H1 (cell line): ENCODE data around the gene PKNOX1. TPM values are rescaled to one million over a fixed set of nuclear protein-coding genes. Genes with fewer than 3 reads are reported as not detected.
A peak's percentile ranks its signal among the peaks of the same experiment; 100 is the strongest.

Source experiments
- CTCF ChIA-PET: fragments of 300-600 bp; sonication (Branson Sonifier 250); formaldehyde crosslinking; loops from one replicate; lab custom pipeline; 2021; ENCODE audit not compliant: partially characterized antibody; lab: Charles Lee
- POLR2A ChIA-PET: fragments of 300-600 bp; sonication (Branson Sonifier 250); formaldehyde crosslinking; loops from one replicate; lab custom pipeline; 2021; ENCODE audit warnings: inconsistent platforms; ENCODE audit not compliant: partially characterized antibody; lab: Charles Lee
- DNase-seq, 2 experiments: peaks; one replicate each; pipeline versions ENCODE4 v3.0.0 to v3.0.0-alpha.2; 2010 to 2022; ENCODE audit warnings: low spot score in 2 of 2, low read depth in 1 of 2, mixed read lengths in 1 of 2
- FAIRE-seq: peaks from 2 replicates; lab custom pipeline; 2011; peaks lifted over from hg19 to GRCh38; lab: Jason Lieb, UNC
- H2AFZ ChIP-seq: 2 replicates; pipeline ENCODE4 v1.8.1; 2012; ENCODE audit warnings: low read length, inconsistent platforms
- H2AK5ac ChIP-seq: 2 replicates; pipeline ENCODE4 v1.6.1; 2013; ENCODE audit warnings: low read depth, low read length
- H2BK120ac ChIP-seq: replicated peaks from 2 replicates; pipeline ENCODE3; 2013; ENCODE audit warnings: low read depth, low read length, inconsistent platforms
- H2BK12ac ChIP-seq: 2 replicates; pipeline ENCODE4 v1.6.1; 2013; ENCODE audit warnings: low read depth, low read length
- H2BK15ac ChIP-seq: 2 replicates; pipeline ENCODE4 v1.6.1; 2013; ENCODE audit warnings: low read length
- H2BK20ac ChIP-seq: 2 replicates; pipeline ENCODE4 v1.6.1; 2013; ENCODE audit warnings: low read length
- H2BK5ac ChIP-seq: 2 replicates; pipeline ENCODE4 v1.6.1; 2013; ENCODE audit warnings: low read depth, low read length
- H3K14ac ChIP-seq: 2 replicates; pipeline ENCODE4 v1.6.1; 2013; ENCODE audit warnings: inconsistent platforms; ENCODE audit not compliant: insufficient read length
- H3K18ac ChIP-seq: 2 replicates; pipeline ENCODE4 v1.6.1; 2013; ENCODE audit warnings: low read length; ENCODE audit errors: extremely low read depth
- H3K23ac ChIP-seq: 2 replicates; pipeline ENCODE4 v1.6.1; 2013; ENCODE audit warnings: inconsistent platforms; ENCODE audit not compliant: insufficient read length
- H3K23me2 ChIP-seq: 2 replicates; pipeline ENCODE4 v1.6.1; 2013; ENCODE audit warnings: low read depth, low read length
- H3K27ac ChIP-seq: 2 replicates; pipeline ENCODE4 v1.6.1; 2011; ENCODE audit warnings: low read depth, low read length, inconsistent platforms
- H3K27me3 ChIP-seq, 4 experiments: replicated peaks in 1 of 4; 1 replicate in 1 of 4; 2 replicates in 3 of 4; pipeline versions ENCODE4 v1.6.1 to v1.8.1; 2011 to 2013; ENCODE audit warnings: low read length in 3 of 4, mild to moderate bottlenecking in 3 of 4, inconsistent platforms in 2 of 4, mixed read lengths in 2 of 4, moderate library complexity in 1 of 4; ENCODE audit not compliant: control insufficient read depth in 3 of 4, insufficient read depth in 3 of 4; ENCODE audit errors: extremely low read depth in 1 of 4
- H3K36me3 ChIP-seq, 4 experiments: 2 replicates each; pipeline versions ENCODE4 v1.6.1 to v1.8.1; 2011 to 2013; ENCODE audit warnings: mild to moderate bottlenecking in 4 of 4, low read length in 3 of 4, moderate library complexity in 2 of 4, control low read depth in 1 of 4, inconsistent platforms in 1 of 4; ENCODE audit not compliant: insufficient read depth in 4 of 4, control insufficient read depth in 2 of 4
- H3K4ac ChIP-seq: replicated peaks from 2 replicates; pipeline ENCODE3; 2013; ENCODE audit warnings: low read length, low read depth, mixed read lengths, inconsistent platforms; ENCODE audit not compliant: insufficient read length
- H3K4me1 ChIP-seq, 4 experiments: replicated peaks in 1 of 4; 1 replicate in 1 of 4; 2 replicates in 3 of 4; pipeline versions ENCODE4 v1.6.1 to v1.8.1; 2011 to 2013; ENCODE audit warnings: low read length in 3 of 4, inconsistent platforms in 2 of 4, mixed read lengths in 1 of 4; ENCODE audit not compliant: insufficient read depth in 4 of 4, control insufficient read depth in 3 of 4
- H3K4me2 ChIP-seq, 2 experiments: 2 replicates each; pipeline versions ENCODE4 v1.6.1 to v1.8.1; 2011 to 2013; ENCODE audit warnings: low read depth in 2 of 2, low read length in 2 of 2, control low read depth in 1 of 2, inconsistent platforms in 1 of 2, mild to moderate bottlenecking in 1 of 2; ENCODE audit not compliant: insufficient read depth in 1 of 2
- H3K4me3 ChIP-seq, 4 experiments: fragments of 200-600, 300-600 bp in 1 of 4; sonication (generic), shearing (Covaris generic), sonication (Bioruptor Twin) in 1 of 4; 2 replicates each; pipeline versions ENCODE4 v1.5.1 to v1.8.1; 2011 to 2016; ENCODE audit warnings: low read length in 4 of 4, low read depth in 3 of 4, control low read depth in 2 of 4, inconsistent platforms in 2 of 4, mild to moderate bottlenecking in 2 of 4, mixed read lengths in 1 of 4, moderate library complexity in 1 of 4; ENCODE audit not compliant: insufficient read depth in 2 of 4; ENCODE audit errors: extremely low read depth in 1 of 4
- H3K56ac ChIP-seq: replicated peaks from 2 replicates; pipeline ENCODE3; 2013; ENCODE audit warnings: low read depth, mild to moderate bottlenecking, mixed read lengths, low read length, inconsistent platforms; ENCODE audit not compliant: insufficient read length
- H3K79me1 ChIP-seq: 2 replicates; pipeline ENCODE4 v1.6.1; 2013; ENCODE audit warnings: low read depth, low read length, control low read depth
- H3K79me2 ChIP-seq, 2 experiments: 2 replicates each; pipeline versions ENCODE4 v1.6.1 to v1.8.1; 2012 to 2013; ENCODE audit warnings: low read length in 2 of 2, mild to moderate bottlenecking in 2 of 2, inconsistent platforms in 1 of 2; ENCODE audit not compliant: insufficient read depth in 2 of 2, control insufficient read depth in 1 of 2
- H3K9ac ChIP-seq, 4 experiments: replicated peaks in 1 of 4; 1 replicate in 1 of 4; 2 replicates in 3 of 4; pipeline versions ENCODE4 v1.6.1 to v1.8.1; 2011 to 2013; ENCODE audit warnings: low read depth in 3 of 4, low read length in 3 of 4, control low read depth in 2 of 4, mild to moderate bottlenecking in 2 of 4, moderate library complexity in 2 of 4, inconsistent platforms in 1 of 4; ENCODE audit errors: extremely low read depth in 1 of 4
- H3K9me3 ChIP-seq, 2 experiments: 2 replicates each; pipeline versions ENCODE4 v1.6.1 to v1.8.1; 2012 to 2013; ENCODE audit warnings: mild to moderate bottlenecking in 2 of 2, moderate library complexity in 2 of 2, control low read depth in 1 of 2, inconsistent platforms in 1 of 2, low read depth in 1 of 2, low read length in 1 of 2, mixed read lengths in 1 of 2; ENCODE audit not compliant: insufficient read depth in 2 of 2
- H4K20me1 ChIP-seq, 2 experiments: replicated peaks in 1 of 2; 2 replicates each; pipeline versions ENCODE3 to v1.8.1; 2011 to 2013; ENCODE audit warnings: inconsistent platforms in 2 of 2, low read length in 2 of 2, mild to moderate bottlenecking in 1 of 2; ENCODE audit not compliant: insufficient read depth in 2 of 2, control insufficient read depth in 1 of 2
- H4K5ac ChIP-seq: 2 replicates; pipeline ENCODE4 v1.6.1; 2013; ENCODE audit warnings: low read length, low read depth, mixed read lengths, inconsistent platforms; ENCODE audit not compliant: insufficient read length
- H4K8ac ChIP-seq: 2 replicates; pipeline ENCODE4 v1.8.0; 2013; ENCODE audit warnings: mild to moderate bottlenecking, moderate library complexity, low read length, inconsistent platforms; ENCODE audit not compliant: insufficient read depth; ENCODE audit errors: extremely low read depth
- H4K91ac ChIP-seq: replicated peaks from 2 replicates; pipeline ENCODE3; 2013; ENCODE audit warnings: low read length, mixed read lengths, inconsistent platforms; ENCODE audit not compliant: insufficient read length
- EP300 ChIP-seq, 2 experiments: IDR thresholded peaks; 1 replicate in 1 of 2; 2 replicates in 1 of 2; pipeline ENCODE4 v1.6.1; 2011 to 2012; ENCODE audit warnings: low read depth in 2 of 2, low read length in 2 of 2, mild to moderate bottlenecking in 2 of 2, borderline replicate concordance in 1 of 2, inconsistent platforms in 1 of 2, moderate library complexity in 1 of 2
- SIX5 ChIP-seq: IDR thresholded peaks from 2 replicates; pipeline ENCODE4 v1.6.1; 2011; ENCODE audit warnings: mild to moderate bottlenecking, low read depth, low read length
- WGBS, 2 experiments: shearing (Covaris generic) in 1 of 2; methylation state at CpG; one replicate each; pipeline versions ENCODE4 v1.1.6 to v1.1.7; 2013 to 2015; ENCODE audit warnings: low lambda C conversion rate in 2 of 2, mixed read lengths in 2 of 2, inconsistent platforms in 1 of 2, low coverage in 1 of 2, missing lambda C conversion rate in 1 of 2; ENCODE audit not compliant: insufficient replicate concordance in 2 of 2, insufficient coverage in 1 of 2, insufficient read length in 1 of 2; ENCODE audit errors: extremely low coverage in 1 of 2, missing lambda C conversion rate in 1 of 2; 5-methylcytosine and 5-hydroxymethylcytosine counted together
- polyA plus RNA-seq, 7 experiments: library from polyadenylated mRNA; depleted of rRNA in 3 of 7; stranded (reverse) in 5 of 7; unstranded in 2 of 7; fragments of >200 nt in 5 of 7; fragments of 200-250 nt in 2 of 7; gene quantifications; 1 replicate in 5 of 7; 2 replicates in 1 of 7; 4 replicates in 1 of 7; pipeline versions ENCODE4 v1.2.1 to v1.2.3, GENCODE V29; 2011 to 2013; ENCODE audit warnings: missing spikeins in 2 of 7, mixed read lengths in 2 of 7
- total RNA-seq: library from RNA; stranded (reverse); fragmentation: NEBNext Ultra II Directional; extraction: Animal tissue kit (Norgen Biotek cat#: 25700); gene quantifications from 2 replicates; pipeline ENCODE4 v1.2.1, GENCODE V29; 2021

The PKNOX1 gene
- total and polyA plus RNA-seq, 2 of the 8 experiments (the other 6 are each of a cell fraction or from before 2014, with no cell fraction given): 20.4 to 31.9 TPM

GRCh38 chr21:43005635-43006034 lies 31.3 kb downstream of the PKNOX1 start:
- ChIA-PET CTCF (no interaction called here), POLR2A (interaction anchor here (1.1 to 1.5 kb wide), 2 partner anchors 13 to 88 kb away, joined by 3 to 4 read pairs; no protein-coding TSS in a partner anchor)
- no peak overlapping the region for H3K4ac ChIP-seq
- no peak overlapping the region for H3K27ac ChIP-seq
- WGBS, 2 experiments: 79% methylated on average over 9 of the region's 9 CpGs; no CpG with 5 or more reads in 1 of the 2 experiments
- H3K23me2 ChIP-seq: no peaks in the 10 kb centered on the region
- no peak overlapping the region for H2BK20ac ChIP-seq
- H3K14ac ChIP-seq: no peak overlapping the region
- H3K56ac ChIP-seq: no peak overlapping the region
- no peak for FAIRE-seq
- H2AFZ ChIP-seq: no peak overlapping the region
- no peak overlapping the region for H2AK5ac ChIP-seq
- 0 out of 2 replicates have a peak overlapping the region, but pooled peaks have one; percentile 13 for H2BK15ac ChIP-seq
- no peak overlapping the region for H4K91ac ChIP-seq
- no peak overlapping the region for H3K18ac ChIP-seq
- H4K5ac ChIP-seq: no peak overlapping the region
- H3K4me2 ChIP-seq: no peak overlapping the region
- H2BK120ac ChIP-seq: no peak overlapping the region
- H2BK12ac ChIP-seq: no peak overlapping the region
- no peak overlapping the region for H3K4me3 ChIP-seq
- no peak overlapping the region for H3K9ac ChIP-seq
- no peak for DNase-seq
- no peak overlapping the region for H4K8ac ChIP-seq
- H3K23ac ChIP-seq: no peak overlapping the region
- peak overlapping the region; percentile 63 for H2BK5ac ChIP-seq
- H3K9me3 ChIP-seq: no peaks in the 10 kb centered on the region
- peaks cover 0 to 3% (median 1%) of the 10 kb centered on the region in 4 experiments; a peak in 2 of 7 replicates for H3K4me1 ChIP-seq
- H4K20me1 ChIP-seq: no peaks in the 10 kb centered on the region
- H3K27me3 ChIP-seq: no peaks in the 10 kb centered on the region
- TF ChIP-seq EP300 (IDR thresholded peaks at IDR 0.05; ENCODE audit: borderline replicate concordance in 1 of 2, low read depth in 2 of 2, low read length in 2 of 2) (no peak), SIX5 (no peak)
- H3K79me2 ChIP-seq: peaks cover 0 to 3% of the 10 kb centered on the region in 2 experiments; a peak in 1 of 4 replicates
- 0 out of 2 replicates have a peak, but pooled peaks cover 2% of the 10 kb centered on the region for H3K79me1 ChIP-seq
- peaks cover 4 to 22% (median 10%) of the 10 kb centered on the region in 4 experiments; a peak in 7 of 8 replicates for H3K36me3 ChIP-seq
